IMR-90 (cell line): ENCODE measurements around the gene KLC1. TPM values are rescaled to one million over a fixed set of nuclear protein-coding genes. Genes with fewer than 3 reads are reported as not detected.

Source experiments
- ATAC-seq: fragments of 200-7000 bp; cut with Tn5 transposase; 2 replicates; pipeline ENCODE4 v1.9.1; 2020; ENCODE audit warnings: low read depth, mild to moderate bottlenecking, moderate library complexity
- BruUV-seq: library from RNA; stranded (reverse); fragments of 400-500 nt; replicated peaks from 2 replicates; lab custom pipeline; 2021; lab: Mats Ljungman, UMichigan
- CTCF ChIA-PET: fragments of 300-600 bp; formaldehyde crosslinking; extraction: SDS; loops from one replicate; lab custom pipeline; 2021; ENCODE audit warnings: antibody characterized with exemption; lab: Yijun Ruan, JAX
- POLR2A ChIA-PET: fragments of 300-600 bp; sonication (Branson Sonifier 250); formaldehyde crosslinking; loops from one replicate; lab custom pipeline; 2022; ENCODE audit warnings: antibody characterized with exemption; ENCODE audit not compliant: unreplicated experiment; lab: Charles Lee
- DNase-seq: peaks from one replicate; pipeline ENCODE4 v3.0.0; 2013
- H2AFZ ChIP-seq: replicated peaks from 2 replicates; pipeline ENCODE3; 2013; ENCODE audit warnings: low read length, mild to moderate bottlenecking; ENCODE audit not compliant: poor library complexity
- H2AK5ac ChIP-seq: 2 replicates; pipeline ENCODE4 v1.6.1; 2013; ENCODE audit warnings: low read depth, low read length, inconsistent platforms
- H2AK9ac ChIP-seq: replicated peaks from 2 replicates; pipeline ENCODE3; 2013; ENCODE audit warnings: mild to moderate bottlenecking, low read depth, low read length, moderate library complexity; ENCODE audit not compliant: poor library complexity
- H2BK120ac ChIP-seq: 2 replicates; pipeline ENCODE4 v1.6.1; 2013; ENCODE audit warnings: low read depth, low read length, inconsistent platforms
- H2BK15ac ChIP-seq: 3 replicates; pipeline ENCODE4 v1.6.1; 2013; ENCODE audit warnings: low read depth, low read length, inconsistent platforms
- H2BK20ac ChIP-seq: 2 replicates; pipeline ENCODE4 v1.6.1; 2013; ENCODE audit warnings: low read depth, mild to moderate bottlenecking, inconsistent platforms, low read length, moderate library complexity
- H2BK5ac ChIP-seq: 2 replicates; pipeline ENCODE4 v1.6.1; 2013; ENCODE audit warnings: mild to moderate bottlenecking, low read depth, low read length, inconsistent platforms; ENCODE audit not compliant: poor library complexity, severe bottlenecking
- H3K14ac ChIP-seq: replicated peaks from 2 replicates; pipeline ENCODE4 v1.6.1; 2013; ENCODE audit warnings: low read depth, low read length, inconsistent platforms
- H3K18ac ChIP-seq: 2 replicates; pipeline ENCODE4 v1.6.1; 2013; ENCODE audit warnings: low read depth, low read length, control low read depth
- H3K23ac ChIP-seq: 2 replicates; pipeline ENCODE4 v1.6.1; 2013; ENCODE audit warnings: low read depth, low read length, inconsistent platforms
- H3K27ac ChIP-seq: 2 replicates; pipeline ENCODE4 v1.5.1; 2013; ENCODE audit warnings: mild to moderate bottlenecking, control low read depth, low read length; ENCODE audit not compliant: insufficient read depth
- H3K27me3 ChIP-seq: 2 replicates; pipeline ENCODE4 v1.6.1; 2013; ENCODE audit warnings: low read length; ENCODE audit not compliant: control insufficient read depth, insufficient read depth
- H3K36me3 ChIP-seq: 2 replicates; pipeline ENCODE4 v1.6.1; 2013; ENCODE audit warnings: low read length, mixed read lengths; ENCODE audit not compliant: control insufficient read depth, insufficient read depth
- H3K4ac ChIP-seq: 2 replicates; pipeline ENCODE4 v1.6.1; 2013; ENCODE audit warnings: low read depth, low read length, inconsistent platforms
- H3K4me1 ChIP-seq: 2 replicates; pipeline ENCODE4 v1.6.1; 2013; ENCODE audit warnings: low read length, mixed read lengths; ENCODE audit not compliant: control insufficient read depth, insufficient read depth
- H3K4me2 ChIP-seq: 2 replicates; pipeline ENCODE4 v1.6.1; 2013; ENCODE audit warnings: low read depth, mild to moderate bottlenecking, control low read depth, low read length, moderate library complexity
- H3K4me3 ChIP-seq: 2 replicates; pipeline ENCODE4 v1.5.1; 2013; ENCODE audit warnings: low read depth, mild to moderate bottlenecking, control low read depth, low read length, moderate library complexity; ENCODE audit not compliant: insufficient read depth
- H3K56ac ChIP-seq: 2 replicates; pipeline ENCODE4 v1.6.1; 2013; ENCODE audit warnings: low read length, inconsistent platforms; ENCODE audit not compliant: insufficient read depth; ENCODE audit errors: extremely low read depth
- H3K79me1 ChIP-seq, 2 experiments: 2 replicates each; pipeline ENCODE4 v1.6.1; 2013; ENCODE audit warnings: low read length in 2 of 2, inconsistent platforms in 1 of 2, low read depth in 1 of 2
- H3K9ac ChIP-seq: 2 replicates; pipeline ENCODE4 v1.6.1; 2013; ENCODE audit warnings: low read depth, low read length, control low read depth
- H3K9me1 ChIP-seq: 2 replicates; pipeline ENCODE4 v1.6.1; 2013; ENCODE audit warnings: low read length, inconsistent platforms; ENCODE audit not compliant: insufficient read depth
- H3K9me3 ChIP-seq: 2 replicates; pipeline ENCODE4 v1.6.1; 2013; ENCODE audit warnings: low read length; ENCODE audit not compliant: control insufficient read depth, insufficient read depth
- H4K20me1 ChIP-seq: 2 replicates; pipeline ENCODE4 v1.6.1; 2013; ENCODE audit warnings: low read length, inconsistent platforms; ENCODE audit not compliant: insufficient read depth
- H4K5ac ChIP-seq: 2 replicates; pipeline ENCODE4 v1.6.1; 2013; ENCODE audit warnings: mild to moderate bottlenecking, low read depth, low read length, control low read depth
- H4K8ac ChIP-seq, 2 experiments: 2 replicates each; pipeline ENCODE4 v1.6.1; 2013; ENCODE audit warnings: low read depth in 2 of 2, low read length in 2 of 2, control low read depth in 1 of 2, inconsistent platforms in 1 of 2
- H4K91ac ChIP-seq: 2 replicates; pipeline ENCODE4 v1.6.1; 2013; ENCODE audit warnings: low read depth, low read length, inconsistent platforms; ENCODE audit not compliant: insufficient read depth
- BHLHE40 ChIP-seq: fragments of 150-350 bp; IDR thresholded peaks from 2 replicates; pipeline ENCODE4 v1.6.1; 2016; ENCODE audit warnings: mild to moderate bottlenecking, low read depth, low read length
- CEBPB ChIP-seq: IDR thresholded peaks from 2 replicates; pipeline ENCODE4 v1.6.1; 2012; ENCODE audit warnings: low read depth, low read length, improper control_type of control experiment
- CHD1 ChIP-seq: IDR thresholded peaks from 2 replicates; pipeline ENCODE4 v1.6.1; 2012; ENCODE audit warnings: low read depth, low read length, improper control_type of control experiment
- FOS ChIP-seq: fragments of 150-350 bp; IDR thresholded peaks from 2 replicates; pipeline ENCODE4 v1.6.1; 2016; ENCODE audit warnings: low read depth, low read length
- MAZ ChIP-seq: IDR thresholded peaks from 2 replicates; pipeline ENCODE4 v1.6.1; 2012; ENCODE audit warnings: low read depth, mild to moderate bottlenecking, low read length, improper control_type of control experiment, moderate library complexity, borderline replicate concordance
- MXI1 ChIP-seq: IDR thresholded peaks from 2 replicates; pipeline ENCODE4 v1.6.1; 2012; ENCODE audit warnings: low read depth, mild to moderate bottlenecking, low read length, moderate library complexity, borderline replicate concordance
- NFE2L2 ChIP-seq: fragments of 150-350 bp; IDR thresholded peaks from 2 replicates; pipeline ENCODE4 v1.6.1; 2016; ENCODE audit warnings: low read depth, mild to moderate bottlenecking, low read length
- POLR2A ChIP-seq: IDR thresholded peaks from 2 replicates; pipeline ENCODE4 v1.6.1; 2012; ENCODE audit warnings: mild to moderate bottlenecking, low read depth, low read length
- RAD21 ChIP-seq: IDR thresholded peaks from 2 replicates; pipeline ENCODE4 v1.6.1; 2012; ENCODE audit warnings: low read length, improper control_type of control experiment
- RCOR1 ChIP-seq: IDR thresholded peaks from 2 replicates; pipeline ENCODE4 v1.6.1; 2012; ENCODE audit warnings: mild to moderate bottlenecking, low read length, improper control_type of control experiment; ENCODE audit not compliant: insufficient replicate concordance
- RFX5 ChIP-seq: IDR thresholded peaks from 2 replicates; pipeline ENCODE4 v1.8.0; 2012; ENCODE audit warnings: low read depth, mild to moderate bottlenecking, low read length, moderate library complexity
- SMC3 ChIP-seq: fragments of 150-350 bp; IDR thresholded peaks from 2 replicates; pipeline ENCODE4 v1.6.1; 2016; ENCODE audit warnings: low read depth, mild to moderate bottlenecking, antibody characterized with exemption, low read length, moderate library complexity
- WGBS, 2 experiments: methylation state at CpG; one replicate each; pipeline versions ENCODE4 v1.1.5 to v1.1.7; 2013; ENCODE audit warnings: missing lambda C conversion rate in 2 of 2; ENCODE audit not compliant: insufficient read length in 1 of 2; ENCODE audit errors: extremely low coverage in 2 of 2; 5-methylcytosine and 5-hydroxymethylcytosine counted together
- dilution Hi-C: fragments of 300-500 bp; cut with HindIII; formaldehyde crosslinking; loops from one replicate; pipeline ENCODE4 v1.14.3; 2018; ENCODE audit warnings: low sequenced_read_pairs; ENCODE audit not compliant: unreplicated experiment
- in situ Hi-C: fragments of 300-500 bp; cut with MboI; formaldehyde crosslinking; loops from 3 replicates; pipeline ENCODE4 v1.14.3; 2019; ENCODE audit warnings: low sequenced_read_pairs, inconsistent platforms, mixed read lengths
- intact Hi-C: fragments of 100-400 bp; cut with micrococcal nuclease; formaldehyde crosslinking; loops from 2 replicates; pipeline ENCODE4 v1.10.0; 2022
- polyA plus RNA-seq, 3 experiments: library from polyadenylated mRNA; depleted of rRNA; stranded (reverse); fragments of >200 nt; gene quantifications; 2 replicates each; pipeline ENCODE4 v1.2.3, GENCODE V29; 2012; ENCODE audit warnings: low replicate concordance in 1 of 3
- total RNA-seq: library from RNA; depleted of rRNA; stranded (reverse); fragments of >200 nt; gene quantifications from 2 replicates; pipeline ENCODE4 v1.2.3, GENCODE V29; 2012
- TF ChIP-seq, protein P1 (sequence below): fragments of 150-350 bp; IDR thresholded peaks from 2 replicates; pipeline ENCODE4 v1.6.1; 2016; ENCODE audit warnings: low read depth, mild to moderate bottlenecking, low read length, moderate library complexity, borderline replicate concordance
- TF ChIP-seq, protein P2 (sequence below): conservative IDR thresholded peaks from 2 replicates; pipeline ENCODE4 v1.5.1; 2012; ENCODE audit warnings: mild to moderate bottlenecking, low read depth, low read length, improper control_type of control experiment
- TF ChIP-seq, protein P3 (sequence below): fragments of 150-350 bp; IDR thresholded peaks from 2 replicates; pipeline ENCODE4 v1.6.1; 2017; ENCODE audit warnings: mild to moderate bottlenecking, antibody characterized with exemption, low read length, low read depth

Gene KLC1
- total and polyA plus RNA-seq, 2 of the 4 experiments (the other 2 are of a cell fraction): 101 to 157 TPM

DNA sequence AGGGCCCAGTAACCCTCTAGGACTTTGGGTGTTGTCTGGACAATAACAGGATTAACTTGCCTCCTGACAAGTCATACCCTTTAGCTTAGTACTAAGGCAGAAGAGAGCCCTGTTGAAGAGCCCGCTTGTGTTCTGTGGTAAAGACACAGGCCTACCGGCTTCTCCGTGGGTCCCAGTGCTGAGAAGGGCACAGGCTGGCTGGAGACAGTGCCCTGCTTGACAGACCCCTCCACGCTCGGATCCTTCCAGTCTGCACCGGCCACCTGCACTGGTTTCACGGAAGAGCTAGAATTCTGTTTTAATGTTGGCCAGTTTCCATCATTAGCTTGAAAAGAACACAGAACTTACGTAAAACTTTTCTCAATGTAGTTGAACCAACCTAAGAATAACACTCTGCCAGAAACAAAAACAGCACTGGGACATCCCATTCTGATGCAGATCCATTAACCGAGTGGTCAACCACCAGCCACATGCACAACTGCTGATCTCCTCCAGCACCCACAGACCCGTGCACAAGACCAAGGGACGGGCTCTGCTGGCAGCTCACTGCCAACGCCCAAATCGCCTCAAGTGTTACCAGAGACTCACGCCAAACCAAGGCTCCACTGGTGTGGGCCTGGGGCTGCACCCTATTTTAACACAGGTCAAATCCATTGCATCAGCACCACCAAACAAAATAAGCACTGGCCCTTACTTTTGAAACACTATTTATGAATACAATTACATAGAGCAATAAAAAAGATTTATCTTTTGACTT is 113.7 kb downstream of the KLC1 start:
- Histone ChIP-seq H3K14ac (no peak overlapping the region), H3K23ac (no peak overlapping the region), H4K5ac (no peak overlapping the region), H3K56ac (no peak overlapping the region), H2BK120ac (no peak overlapping the region), H3K9me1 (peaks cover 7% of the 10 kb centered on the region; the same call in 1 of the 2 replicates), H3K4me1 (peaks cover 2% of the 10 kb centered on the region; the same call in 1 of the 2 replicates), H2BK15ac (no peak overlapping the region), H3K79me1 (0 out of 4 replicates have a peak, but pooled peaks cover 0 to 2% of the 10 kb centered on the region in 2 experiments), H2BK5ac (no peak overlapping the region), H4K8ac (no peak overlapping the region), H3K9me3 (no peaks in the 10 kb centered on the region), H3K4me3 (no peak overlapping the region), H4K20me1 (no peaks in the 10 kb centered on the region), H3K18ac (no peak overlapping the region), H3K27ac (no peak overlapping the region), H3K36me3 (no peaks in the 10 kb centered on the region), H2AK5ac (no peak overlapping the region), H2BK20ac (no peak overlapping the region), H2AFZ (peak overlapping the region; percentile 43), H4K91ac (no peak overlapping the region), H2AK9ac (no peak overlapping the region), H3K4me2 (no peak overlapping the region), H3K4ac (no peak overlapping the region), H3K27me3 (no peaks in the 10 kb centered on the region), H3K9ac (no peak overlapping the region)
- no peak for DNase-seq
- 90% methylated on average over 2 of the region's 14 CpGs; no CpG with 5 or more reads in 1 of the 2 experiments for WGBS, 2 experiments
- intact Hi-C loops (no loop called here), in situ Hi-C loops (no loop called here), dilution Hi-C loops (no loop called here)
- ATAC-seq: no peak
- no TSS peak for BruUV-seq
- CTCF ChIA-PET: no interaction called here
- POLR2A ChIA-PET: no interaction called here
- TF ChIP-seq, protein P1, sequence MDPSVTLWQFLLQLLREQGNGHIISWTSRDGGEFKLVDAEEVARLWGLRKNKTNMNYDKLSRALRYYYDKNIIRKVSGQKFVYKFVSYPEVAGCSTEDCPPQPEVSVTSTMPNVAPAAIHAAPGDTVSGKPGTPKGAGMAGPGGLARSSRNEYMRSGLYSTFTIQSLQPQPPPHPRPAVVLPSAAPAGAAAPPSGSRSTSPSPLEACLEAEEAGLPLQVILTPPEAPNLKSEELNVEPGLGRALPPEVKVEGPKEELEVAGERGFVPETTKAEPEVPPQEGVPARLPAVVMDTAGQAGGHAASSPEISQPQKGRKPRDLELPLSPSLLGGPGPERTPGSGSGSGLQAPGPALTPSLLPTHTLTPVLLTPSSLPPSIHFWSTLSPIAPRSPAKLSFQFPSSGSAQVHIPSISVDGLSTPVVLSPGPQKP: no peak
- no peak for TF ChIP-seq NFE2L2
- no peak for TF ChIP-seq POLR2A
- TF ChIP-seq CEBPB: no peak
- no peak for TF ChIP-seq RFX5
- TF ChIP-seq, protein P2, sequence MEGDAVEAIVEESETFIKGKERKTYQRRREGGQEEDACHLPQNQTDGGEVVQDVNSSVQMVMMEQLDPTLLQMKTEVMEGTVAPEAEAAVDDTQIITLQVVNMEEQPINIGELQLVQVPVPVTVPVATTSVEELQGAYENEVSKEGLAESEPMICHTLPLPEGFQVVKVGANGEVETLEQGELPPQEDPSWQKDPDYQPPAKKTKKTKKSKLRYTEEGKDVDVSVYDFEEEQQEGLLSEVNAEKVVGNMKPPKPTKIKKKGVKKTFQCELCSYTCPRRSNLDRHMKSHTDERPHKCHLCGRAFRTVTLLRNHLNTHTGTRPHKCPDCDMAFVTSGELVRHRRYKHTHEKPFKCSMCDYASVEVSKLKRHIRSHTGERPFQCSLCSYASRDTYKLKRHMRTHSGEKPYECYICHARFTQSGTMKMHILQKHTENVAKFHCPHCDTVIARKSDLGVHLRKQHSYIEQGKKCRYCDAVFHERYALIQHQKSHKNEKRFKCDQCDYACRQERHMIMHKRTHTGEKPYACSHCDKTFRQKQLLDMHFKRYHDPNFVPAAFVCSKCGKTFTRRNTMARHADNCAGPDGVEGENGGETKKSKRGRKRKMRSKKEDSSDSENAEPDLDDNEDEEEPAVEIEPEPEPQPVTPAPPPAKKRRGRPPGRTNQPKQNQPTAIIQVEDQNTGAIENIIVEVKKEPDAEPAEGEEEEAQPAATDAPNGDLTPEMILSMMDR: no peak
- TF ChIP-seq RAD21: no peak
- no peak for TF ChIP-seq MXI1
- no peak for TF ChIP-seq SMC3
- TF ChIP-seq FOS: no peak
- no peak for TF ChIP-seq BHLHE40
- TF ChIP-seq CHD1: no peak
- no peak for TF ChIP-seq RCOR1
- TF ChIP-seq, protein P3, sequence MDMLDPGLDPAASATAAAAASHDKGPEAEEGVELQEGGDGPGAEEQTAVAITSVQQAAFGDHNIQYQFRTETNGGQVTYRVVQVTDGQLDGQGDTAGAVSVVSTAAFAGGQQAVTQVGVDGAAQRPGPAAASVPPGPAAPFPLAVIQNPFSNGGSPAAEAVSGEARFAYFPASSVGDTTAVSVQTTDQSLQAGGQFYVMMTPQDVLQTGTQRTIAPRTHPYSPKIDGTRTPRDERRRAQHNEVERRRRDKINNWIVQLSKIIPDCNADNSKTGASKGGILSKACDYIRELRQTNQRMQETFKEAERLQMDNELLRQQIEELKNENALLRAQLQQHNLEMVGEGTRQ: no peak
- TF ChIP-seq MAZ: no peak
